AG09309 (cell line): ENCODE measurements around the gene TIAM1.

Experiments
- DNase-seq: peaks from one replicate; pipeline ENCODE4 v3.0.0-alpha.2; 2010; ENCODE audit warnings: low read depth
- H3K4me3 ChIP-seq: 2 replicates; pipeline ENCODE4 v1.5.1; 2011; ENCODE audit warnings: mild to moderate bottlenecking, low read depth, low read length, moderate library complexity; ENCODE audit not compliant: control insufficient read depth
- TF ChIP-seq, protein P1 (sequence below): IDR thresholded peaks from 2 replicates; pipeline ENCODE4 v1.5.1; 2011; ENCODE audit warnings: mild to moderate bottlenecking, low read depth, low read length, inconsistent platforms; ENCODE audit not compliant: insufficient read depth, control insufficient read depth; ENCODE audit errors: missing control alignments

Gene TIAM1

DNA sequence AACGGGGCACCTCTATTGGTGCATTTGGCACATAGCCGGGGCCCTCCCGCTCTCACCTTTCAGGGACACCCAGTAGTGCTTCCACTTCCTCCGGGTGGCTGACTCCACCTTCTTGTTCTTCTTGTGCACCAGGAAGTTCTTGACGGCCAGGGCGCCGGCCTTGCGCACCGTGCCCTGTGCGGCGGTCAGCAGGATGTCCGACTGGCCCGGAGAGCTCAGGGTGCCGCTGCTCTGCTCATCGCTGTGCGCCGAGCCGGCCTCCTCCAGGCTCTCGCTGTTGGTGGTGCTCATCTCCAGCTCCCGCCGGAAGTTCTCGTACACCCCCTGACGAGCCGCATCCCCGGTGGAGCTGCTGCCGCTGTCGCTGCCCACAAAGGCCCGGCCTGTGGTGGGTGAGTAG lies 92.4 kb downstream of the TIAM1 start:
- no peak overlapping the region for H3K4me3 ChIP-seq
- TF ChIP-seq, protein P1, sequence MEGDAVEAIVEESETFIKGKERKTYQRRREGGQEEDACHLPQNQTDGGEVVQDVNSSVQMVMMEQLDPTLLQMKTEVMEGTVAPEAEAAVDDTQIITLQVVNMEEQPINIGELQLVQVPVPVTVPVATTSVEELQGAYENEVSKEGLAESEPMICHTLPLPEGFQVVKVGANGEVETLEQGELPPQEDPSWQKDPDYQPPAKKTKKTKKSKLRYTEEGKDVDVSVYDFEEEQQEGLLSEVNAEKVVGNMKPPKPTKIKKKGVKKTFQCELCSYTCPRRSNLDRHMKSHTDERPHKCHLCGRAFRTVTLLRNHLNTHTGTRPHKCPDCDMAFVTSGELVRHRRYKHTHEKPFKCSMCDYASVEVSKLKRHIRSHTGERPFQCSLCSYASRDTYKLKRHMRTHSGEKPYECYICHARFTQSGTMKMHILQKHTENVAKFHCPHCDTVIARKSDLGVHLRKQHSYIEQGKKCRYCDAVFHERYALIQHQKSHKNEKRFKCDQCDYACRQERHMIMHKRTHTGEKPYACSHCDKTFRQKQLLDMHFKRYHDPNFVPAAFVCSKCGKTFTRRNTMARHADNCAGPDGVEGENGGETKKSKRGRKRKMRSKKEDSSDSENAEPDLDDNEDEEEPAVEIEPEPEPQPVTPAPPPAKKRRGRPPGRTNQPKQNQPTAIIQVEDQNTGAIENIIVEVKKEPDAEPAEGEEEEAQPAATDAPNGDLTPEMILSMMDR: no peak
- no peak for DNase-seq

DNA sequence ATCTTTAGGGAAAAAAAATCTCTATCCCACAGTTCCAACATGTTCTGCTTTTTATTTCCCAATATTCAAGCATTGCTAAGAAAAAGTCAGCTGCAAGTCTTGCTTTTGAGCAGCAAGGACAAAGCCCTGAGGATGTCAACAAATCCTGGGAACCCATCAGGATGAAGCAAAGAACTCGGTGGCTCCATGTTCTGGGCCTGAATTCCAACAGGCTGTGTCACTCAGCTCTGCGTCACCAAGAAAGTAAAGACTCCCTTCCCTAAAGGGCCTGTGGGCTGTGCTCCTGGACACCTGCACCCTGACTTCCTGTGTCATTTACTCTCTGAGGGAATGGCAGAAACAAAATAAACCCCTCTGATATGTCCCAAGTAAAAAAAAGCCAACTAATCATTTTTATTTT lies 95.5 kb downstream of the TIAM1 start:
- no peak for DNase-seq
- TF ChIP-seq, protein P1: no peak
- no peak overlapping the region for H3K4me3 ChIP-seq

DNA sequence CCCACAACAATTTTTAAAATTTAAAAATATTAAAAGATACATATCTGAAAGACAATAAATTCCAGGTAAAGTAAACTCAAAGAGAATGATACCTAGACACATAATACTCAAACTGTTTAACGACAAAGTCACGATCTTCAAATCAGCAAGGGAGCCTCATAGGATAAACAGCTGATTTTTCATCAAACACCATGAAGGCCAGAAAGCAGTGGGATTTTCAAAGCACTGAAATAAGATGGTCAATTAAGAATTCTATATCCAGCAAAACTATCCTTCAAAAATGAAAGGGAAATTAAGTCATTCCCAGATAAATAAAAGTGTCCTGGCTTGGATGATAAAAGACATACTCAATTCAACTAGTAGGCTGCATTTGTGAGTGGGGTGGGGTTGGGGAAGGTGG lies 100.5 kb downstream of the TIAM1 start:
- no peak for DNase-seq
- H3K4me3 ChIP-seq: no peak overlapping the region
- TF ChIP-seq, protein P1: no peak

DNA sequence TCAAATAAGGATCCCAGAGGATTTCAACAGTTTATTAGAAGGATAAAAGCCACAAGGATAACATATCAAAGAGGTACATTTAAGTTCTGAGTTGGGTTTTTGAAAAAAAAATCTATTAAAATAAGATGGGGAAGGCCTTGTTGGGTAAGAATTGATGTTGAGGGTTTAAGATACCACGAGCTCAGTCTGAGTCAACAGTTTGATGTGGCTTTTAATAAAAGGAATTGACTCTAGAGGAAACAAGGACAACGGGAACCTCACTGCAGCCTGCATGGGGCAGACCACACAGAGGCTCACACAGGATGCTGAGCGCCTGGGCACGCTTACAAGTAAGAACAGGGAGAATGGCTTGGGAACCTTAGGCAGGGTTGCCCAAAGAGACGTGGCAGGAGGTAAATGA lies 107.5 kb downstream of the TIAM1 start:
- DNase-seq: no peak
- TF ChIP-seq, protein P1: no peak
- H3K4me3 ChIP-seq: no peak overlapping the region

DNA sequence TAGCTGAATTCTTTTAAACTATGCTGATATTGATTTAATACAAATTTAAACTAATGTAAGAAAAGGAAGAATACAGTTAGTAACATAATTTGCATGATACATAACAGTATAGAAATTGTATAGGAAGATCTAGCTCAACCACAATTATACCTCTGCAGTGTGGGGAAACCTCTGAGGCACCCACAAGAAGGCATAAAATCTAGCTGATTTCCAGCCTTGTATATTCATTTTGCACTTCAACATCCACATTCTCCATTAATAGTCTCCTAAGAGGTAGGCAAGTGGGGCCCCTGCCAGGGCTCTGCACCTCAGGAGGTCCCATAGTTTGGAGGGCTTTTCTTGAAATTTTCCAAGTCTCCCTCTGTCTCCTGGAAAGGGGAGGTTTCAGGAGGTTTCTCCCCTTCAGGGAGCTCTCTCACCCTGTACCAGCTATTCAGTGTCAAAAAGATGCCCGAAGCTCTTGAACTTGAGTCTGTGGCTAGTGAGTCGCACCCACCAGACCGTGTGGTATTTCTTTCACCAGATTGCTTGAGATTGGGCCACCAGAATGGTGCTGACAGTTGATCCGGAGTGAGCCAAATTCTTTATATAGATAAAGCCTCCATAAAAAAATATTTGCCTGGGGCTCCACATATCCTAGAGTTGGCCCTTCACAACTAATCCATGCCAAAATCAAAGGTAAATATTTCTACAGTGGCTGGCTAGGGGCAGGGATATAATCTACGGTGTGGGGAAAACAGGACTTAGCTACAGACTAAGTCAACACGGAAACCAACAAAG lies 108.2 kb downstream of the TIAM1 start:
- no peak for DNase-seq
- TF ChIP-seq, protein P1: no peak
- H3K4me3 ChIP-seq: no peak overlapping the region

DNA sequence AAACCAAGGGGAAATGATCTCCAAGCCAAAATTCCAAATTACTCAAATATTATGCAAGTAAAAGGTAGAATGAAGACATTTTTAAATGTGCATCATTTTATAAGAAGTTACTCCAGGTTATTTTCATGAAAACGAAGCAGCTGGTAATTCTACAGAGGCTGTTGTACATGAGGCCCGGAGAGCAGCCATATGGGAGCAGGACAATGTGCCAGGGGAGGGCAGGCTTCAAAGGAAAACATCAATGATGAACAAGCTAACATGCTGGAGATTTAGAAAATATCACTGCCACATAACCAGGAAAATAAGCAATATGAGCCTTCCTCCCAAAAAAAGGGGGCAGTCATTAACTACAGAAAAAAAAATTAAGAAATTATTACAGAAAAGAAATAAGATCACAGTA lies 109.1 kb downstream of the TIAM1 start:
- no peak for DNase-seq
- TF ChIP-seq, protein P1: no peak

More for the DNA sequence above, 109.1 kb downstream of the TIAM1 start:
- no peak overlapping the region for H3K4me3 ChIP-seq
